Neural progenitor cell (in vitro differentiated cells): Measurements from ENCODE around the gene OR2J3.

ENCODE experiments used
- CTCF ChIP-seq: fragments of 200-600 bp; sonication (generic); IDR thresholded peaks from 2 replicates; pipeline ENCODE4 v1.5.1; 2017; ENCODE audit warnings: antibody characterized with exemption, mild to moderate bottlenecking
- EZH2 ChIP-seq: fragments of 200-600 bp; sonication (generic); IDR thresholded peaks from 2 replicates; pipeline ENCODE4 v1.6.1; 2017; ENCODE audit warnings: antibody characterized with exemption, mild to moderate bottlenecking, moderate library complexity
- EZH2phosphoT487 ChIP-seq: fragments of 200-600 bp; sonication (generic); IDR thresholded peaks from 2 replicates; pipeline ENCODE4 v1.6.1; 2017; ENCODE audit warnings: antibody characterized with exemption

DNA sequence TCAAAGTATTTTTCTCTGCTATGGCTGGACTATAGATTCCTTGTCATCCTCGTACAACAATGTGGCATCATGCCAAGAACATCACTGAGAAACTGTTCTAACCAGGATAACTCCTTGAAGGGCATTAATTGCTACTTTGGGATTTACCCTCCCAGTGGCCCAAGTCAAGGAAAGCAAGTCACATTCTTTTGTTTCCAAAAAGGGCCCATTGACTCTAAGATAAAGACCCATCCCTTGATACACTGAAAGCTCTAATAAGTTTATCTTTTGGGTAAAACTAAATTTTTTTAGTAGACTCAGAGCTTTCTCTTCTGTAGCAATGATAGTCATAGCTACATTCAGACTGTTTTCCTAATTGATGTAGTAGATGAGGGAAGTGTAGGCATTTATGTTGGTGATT lies at the start of gene OR2J3:
- TF ChIP-seq CTCF: no peak
- no peak for TF ChIP-seq EZH2
- no peak for TF ChIP-seq EZH2phosphoT487
